Erythroblast (primary cell): ENCODE data around the gene CEP68.

Source experiments
- DNase-seq, 2 experiments: peaks; one replicate each; lab custom pipeline; 2025; lab: John Stamatoyannopoulos, UW
- GATA1 ChIP-seq: IDR thresholded peaks from 2 replicates; pipeline ENCODE4 v1.6.1; 2011; ENCODE audit warnings: low read depth, mild to moderate bottlenecking, control low read depth, low read length, moderate library complexity
- POLR2A ChIP-seq: IDR thresholded peaks from 2 replicates; pipeline ENCODE4 v1.6.1; 2011; ENCODE audit warnings: mild to moderate bottlenecking, low read length

CEP68 gene

DNA sequence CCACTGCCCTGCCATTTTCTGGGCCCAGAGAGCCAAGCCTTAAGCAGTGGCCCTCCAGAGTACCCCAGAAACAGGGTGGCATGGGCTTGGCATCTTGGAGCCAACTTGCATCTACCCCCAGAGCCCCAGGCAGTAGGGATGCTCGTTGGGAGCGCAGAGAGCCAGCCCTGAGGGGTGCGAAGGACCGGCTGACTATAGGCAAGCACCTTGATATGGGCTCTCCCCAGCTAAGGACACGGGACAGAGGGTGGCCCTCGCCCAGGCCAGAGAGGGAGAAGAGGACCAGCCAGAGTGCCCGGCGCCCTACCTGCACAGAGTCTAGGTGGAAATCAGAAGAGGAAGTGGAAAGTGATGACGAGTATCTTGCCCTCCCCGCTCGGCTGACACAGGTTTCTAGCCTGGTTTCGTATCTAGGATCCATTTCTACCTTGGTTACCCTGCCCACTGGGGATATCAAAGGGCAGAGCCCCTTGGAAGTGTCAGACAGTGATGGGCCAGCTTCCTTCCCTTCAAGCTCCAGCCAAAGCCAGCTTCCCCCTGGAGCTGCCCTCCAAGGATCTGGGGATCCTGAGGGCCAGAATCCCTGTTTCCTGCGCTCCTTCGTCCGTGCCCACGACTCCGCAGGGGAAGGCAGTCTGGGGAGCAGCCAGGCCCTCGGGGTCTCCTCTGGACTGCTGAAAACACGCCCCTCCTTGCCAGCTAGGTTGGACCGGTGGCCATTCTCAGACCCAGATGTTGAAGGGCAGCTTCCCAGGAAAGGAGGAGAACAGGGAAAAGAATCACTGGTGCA, 16.2 kb downstream of the CEP68 start:
- no peak for DNase-seq
- no peak for TF ChIP-seq GATA1
- TF ChIP-seq POLR2A, result no peak

DNA sequence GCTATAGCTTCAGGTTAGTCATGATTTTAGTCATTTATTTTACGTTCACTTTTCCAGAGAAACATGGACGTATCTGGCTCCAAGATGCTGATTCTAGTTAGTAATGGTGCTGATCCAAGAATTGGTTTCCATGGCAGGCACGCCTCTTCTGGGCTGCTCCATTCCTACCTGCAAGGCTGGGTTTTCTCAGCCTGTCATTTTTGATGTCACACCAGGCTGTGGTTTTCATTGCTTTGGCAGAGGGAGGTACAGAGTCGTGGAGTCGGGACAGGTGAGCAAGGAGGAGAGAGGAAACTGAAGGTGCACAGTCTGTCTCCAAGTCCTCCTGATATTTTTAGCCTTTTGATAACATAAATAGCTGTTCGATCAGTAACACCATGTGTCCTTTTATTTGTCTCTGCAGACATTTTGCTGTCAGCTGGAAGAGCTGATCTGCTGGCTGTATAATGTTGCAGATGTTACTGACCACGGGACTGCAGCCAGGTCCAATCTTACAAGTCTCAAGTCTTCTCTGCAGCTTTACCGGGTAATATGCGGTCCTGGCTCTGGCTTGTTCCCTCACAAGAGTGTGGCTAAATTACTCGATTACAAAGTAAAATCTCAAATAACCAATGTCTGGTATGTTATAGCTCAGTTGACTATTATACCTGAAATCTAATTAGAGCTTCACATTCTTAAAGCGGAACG, 17.8 kb downstream of the CEP68 start:
- TF ChIP-seq GATA1 (no peak), POLR2A (no peak)
- DNase-seq, result no peak

DNA sequence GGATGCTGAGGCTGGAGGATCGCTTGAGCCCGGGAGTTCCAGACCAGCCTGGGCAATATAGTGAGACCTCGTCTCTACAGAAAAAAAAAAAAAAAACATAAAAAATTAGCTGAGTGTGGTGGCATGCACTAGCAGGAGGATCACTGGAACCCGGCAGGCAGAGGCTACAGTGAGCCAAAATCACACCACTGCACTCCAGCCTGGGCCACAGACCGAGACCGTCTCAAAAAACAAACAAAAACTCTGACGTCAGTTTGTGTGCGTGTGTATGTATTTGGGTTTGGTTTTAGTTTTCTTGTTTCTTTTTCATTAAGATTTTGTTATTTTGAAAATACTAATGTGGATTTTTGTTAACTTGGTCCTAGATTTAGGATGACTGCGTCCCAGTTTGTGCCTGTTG, 19.0 kb downstream of the CEP68 start:
- no peak for DNase-seq

DNA sequence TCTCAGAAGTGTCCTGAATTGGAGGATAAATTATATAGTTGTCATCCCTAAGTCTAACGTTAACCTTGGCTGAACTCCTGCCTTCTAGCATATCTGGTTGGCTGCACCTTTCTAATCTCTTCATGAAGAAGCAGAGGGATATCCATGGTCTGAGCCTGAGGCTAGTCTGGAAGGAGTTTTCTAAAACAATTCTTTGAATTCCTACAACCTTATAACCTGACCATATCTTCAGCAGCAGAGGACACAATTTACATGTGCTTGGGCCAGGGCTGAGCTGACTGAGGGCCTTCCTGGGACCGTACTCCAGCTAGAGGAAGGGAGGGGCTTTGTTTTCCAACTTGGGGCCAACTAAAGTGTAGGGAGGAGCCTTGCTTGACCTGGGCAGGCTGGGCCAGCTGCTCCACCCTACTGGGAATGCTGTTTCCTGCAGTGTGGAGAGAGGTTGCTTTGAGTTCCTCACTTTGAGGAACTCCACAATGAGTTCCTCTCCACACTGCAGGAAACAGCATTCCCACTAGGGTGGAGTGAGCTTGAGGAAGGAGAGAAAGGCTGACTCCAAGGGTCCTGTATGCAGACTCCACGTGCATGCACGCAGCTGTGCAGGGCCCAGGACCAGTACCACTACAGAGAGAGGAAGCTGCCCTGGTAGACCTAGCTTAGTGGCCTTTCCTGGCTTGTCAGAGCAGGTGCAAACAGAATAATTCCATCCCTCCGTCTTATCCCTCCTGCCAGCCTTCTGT, 19.6 kb downstream of the CEP68 start:
- peak in 1 of 2 experiments; percentile 50 for DNase-seq
- no peak for TF ChIP-seq GATA1
- TF ChIP-seq POLR2A, result no peak

More for the DNA sequence above, 19.0 kb downstream of the CEP68 start:
- TF ChIP-seq POLR2A (no peak), GATA1 (no peak)

DNA sequence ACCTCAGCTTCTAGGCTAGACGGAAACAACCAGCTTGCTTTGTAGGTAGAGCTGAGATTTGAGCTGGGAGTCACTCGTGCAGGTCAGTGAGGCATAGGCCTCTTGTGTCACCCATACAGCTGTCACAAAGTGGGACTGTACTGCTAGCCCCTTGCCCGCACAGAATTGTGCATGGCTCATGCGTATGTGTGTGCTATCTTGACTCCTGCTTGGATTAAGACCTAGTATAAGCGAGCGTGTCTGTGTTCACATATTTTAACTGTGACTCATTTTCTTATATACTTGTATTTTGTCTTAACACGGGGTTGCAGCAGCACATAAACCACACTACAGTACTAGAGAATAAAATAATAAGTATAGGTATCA, 20.1 kb downstream of the CEP68 start:
- no peak for DNase-seq
- TF ChIP-seq POLR2A (no peak), GATA1 (no peak)

DNA sequence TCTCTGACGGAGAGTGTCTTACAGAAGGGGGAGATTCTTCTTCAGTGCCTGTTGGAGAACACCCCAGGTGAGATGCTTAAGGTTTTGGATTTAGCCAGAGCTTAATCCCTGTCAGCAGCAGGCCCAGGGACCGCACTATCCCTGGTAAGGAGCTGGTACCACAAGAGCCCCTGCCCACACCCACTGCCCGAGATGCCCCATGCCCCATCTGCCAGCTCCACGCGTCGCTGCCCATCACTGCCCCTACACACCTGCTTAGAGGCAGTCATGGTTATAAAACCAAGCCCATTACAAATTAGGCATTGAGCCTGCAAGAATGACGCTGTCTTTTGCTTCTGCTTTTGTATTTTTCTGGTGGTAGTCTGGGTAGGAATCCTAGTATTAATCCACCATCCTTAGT, 21.7 kb downstream of the CEP68 start:
- TF ChIP-seq POLR2A (no peak), GATA1 (no peak)

DNA sequence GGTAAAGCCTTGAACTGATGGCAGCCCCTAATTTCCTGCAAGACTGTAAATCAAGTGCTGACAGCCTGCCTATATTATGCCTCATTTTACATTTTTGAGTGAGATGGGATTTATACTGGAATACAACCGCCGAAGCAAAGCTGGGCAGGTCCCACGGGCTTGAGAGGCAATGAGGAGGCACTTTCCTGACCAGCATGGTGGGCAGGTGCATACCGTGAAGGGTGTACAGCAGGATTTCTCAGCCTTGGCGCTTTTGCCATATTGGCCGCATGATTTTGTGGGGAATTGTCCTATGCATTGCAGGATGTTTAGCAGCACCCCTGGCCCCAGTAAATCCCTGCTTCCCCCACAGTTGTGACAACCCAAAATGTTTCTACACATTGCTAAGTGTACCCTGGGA, 22.8 kb downstream of the CEP68 start:
- no peak for TF ChIP-seq GATA1
- no peak for TF ChIP-seq POLR2A
- DNase-seq, result no peak

More for the DNA sequence above, 21.7 kb downstream of the CEP68 start:
- DNase-seq, result no peak

DNA sequence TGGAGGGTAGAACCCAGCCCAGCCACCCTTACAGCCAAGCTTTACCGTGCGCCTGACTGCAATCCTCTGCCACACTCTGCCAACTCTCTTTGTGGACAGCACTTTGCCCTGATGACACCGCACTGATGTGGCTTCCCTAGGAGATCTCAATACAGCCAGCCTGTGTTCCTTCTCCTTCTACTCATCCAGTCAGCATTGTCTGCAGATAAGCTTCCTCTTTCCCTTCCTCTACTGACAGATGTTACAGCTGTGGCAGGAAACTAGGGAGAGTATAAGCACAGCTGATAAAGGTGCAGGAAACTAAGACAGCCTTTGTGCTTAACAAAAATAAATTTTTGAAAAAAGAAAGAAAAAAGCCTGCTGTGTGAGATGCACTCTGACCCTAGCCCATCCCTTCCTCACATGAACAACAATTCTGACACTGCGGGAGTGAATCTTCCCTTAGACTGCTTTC, 25.0 kb downstream of the CEP68 start:
- no peak for DNase-seq
- no peak for TF ChIP-seq POLR2A
- no peak for TF ChIP-seq GATA1

DNA sequence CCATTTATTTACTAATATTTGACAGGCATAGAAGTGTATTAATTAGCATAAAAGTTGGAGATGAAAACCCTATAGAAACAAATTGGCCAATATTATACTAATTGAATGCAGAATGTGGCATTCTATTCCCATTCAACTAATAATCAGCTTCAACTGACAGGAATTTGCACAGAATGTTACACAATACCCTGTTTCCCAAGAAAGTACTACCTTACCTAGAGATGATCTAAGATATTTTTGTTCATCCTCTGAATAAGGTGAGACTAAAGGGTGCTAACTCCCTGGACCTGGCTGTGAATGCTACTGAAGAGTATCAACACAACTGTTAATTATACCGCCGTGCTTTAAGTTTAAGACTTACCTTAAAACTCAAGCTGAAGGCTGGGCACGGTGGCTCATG, 28.9 kb downstream of the CEP68 start:
- TF ChIP-seq GATA1 (no peak), POLR2A (no peak)
- DNase-seq, result no peak

DNA sequence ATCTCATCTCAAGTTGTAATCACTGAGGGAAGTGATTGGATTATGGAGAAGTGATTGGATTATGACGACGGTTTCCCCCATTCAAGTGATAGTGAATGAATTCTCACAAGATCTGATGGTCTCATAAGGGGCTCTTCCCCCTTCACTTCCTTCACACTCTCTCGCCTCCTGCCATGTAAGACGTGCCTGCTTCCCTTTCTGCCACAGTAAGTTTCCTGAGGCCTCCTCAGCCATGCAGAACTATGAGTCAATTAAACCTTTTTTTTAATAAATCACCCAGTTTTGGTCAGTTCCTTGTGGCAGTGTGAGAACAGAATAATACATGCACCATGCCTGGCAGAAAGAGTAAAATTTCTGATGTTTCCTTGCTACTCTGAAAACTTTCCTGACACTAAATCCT, 36.6 kb downstream of the CEP68 start:
- DNase-seq, result no peak
- TF ChIP-seq GATA1, result no peak
- TF ChIP-seq POLR2A, result no peak

DNA sequence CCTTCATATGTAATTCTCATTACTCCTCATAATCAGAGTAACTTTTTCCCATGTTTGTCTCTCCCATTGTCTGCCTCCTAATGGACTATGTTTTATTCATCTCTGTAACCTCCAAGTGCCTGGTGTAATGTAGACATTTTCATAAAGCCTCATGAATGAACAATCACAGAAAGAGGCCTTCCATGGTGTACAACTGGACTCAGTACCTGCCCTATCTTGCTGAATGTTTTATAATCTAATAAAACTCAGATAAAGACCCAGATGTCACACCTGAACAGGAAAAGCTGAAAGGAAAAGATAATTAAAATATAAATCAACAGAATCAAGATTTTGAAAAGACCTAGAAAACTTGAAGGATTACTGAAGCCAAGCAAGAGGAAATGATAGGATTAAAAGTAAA, 37.0 kb downstream of the CEP68 start:
- DNase-seq, result no peak
- no peak for TF ChIP-seq POLR2A
- TF ChIP-seq GATA1, result no peak

DNA sequence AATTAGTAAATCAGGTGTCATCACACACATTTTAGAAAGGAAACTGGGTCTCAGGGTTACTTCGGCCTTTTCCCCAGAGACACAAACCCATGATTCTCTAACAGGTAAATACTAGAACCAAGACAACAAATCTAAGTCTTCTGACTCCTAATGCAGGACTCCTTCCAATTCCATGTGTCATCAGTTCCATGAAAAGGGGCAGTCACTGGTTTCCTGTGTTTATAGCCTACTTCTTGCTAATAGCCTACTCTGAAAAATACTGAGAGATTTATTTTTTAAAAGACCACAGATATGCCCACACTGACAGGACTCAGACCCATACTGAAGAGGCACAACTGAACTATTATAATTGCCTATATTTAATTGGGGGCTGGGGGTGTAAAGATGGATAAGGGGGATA, 40.7 kb downstream of the CEP68 start:
- no peak for DNase-seq
- no peak for TF ChIP-seq POLR2A
- no peak for TF ChIP-seq GATA1

DNA sequence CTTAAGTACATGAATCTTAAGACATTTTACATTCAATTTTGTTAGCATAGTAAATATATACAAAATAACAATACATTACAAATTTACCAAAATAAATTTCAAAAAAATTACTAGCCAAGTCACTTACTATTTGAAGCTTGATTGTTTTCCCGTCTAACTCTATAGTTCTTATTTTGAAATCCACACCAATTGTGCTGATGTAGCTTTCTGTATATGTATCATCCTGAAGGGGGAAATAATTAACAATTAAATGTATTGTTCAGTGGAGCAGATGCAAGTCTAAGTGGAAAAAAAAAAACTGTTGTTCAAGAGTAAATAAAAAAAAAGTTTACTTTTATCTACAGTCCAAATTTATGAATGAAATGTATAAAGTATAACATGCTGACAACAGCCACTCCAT, 41.6 kb downstream of the CEP68 start:
- DNase-seq, result no peak
- TF ChIP-seq GATA1 (no peak), POLR2A (no peak)

DNA sequence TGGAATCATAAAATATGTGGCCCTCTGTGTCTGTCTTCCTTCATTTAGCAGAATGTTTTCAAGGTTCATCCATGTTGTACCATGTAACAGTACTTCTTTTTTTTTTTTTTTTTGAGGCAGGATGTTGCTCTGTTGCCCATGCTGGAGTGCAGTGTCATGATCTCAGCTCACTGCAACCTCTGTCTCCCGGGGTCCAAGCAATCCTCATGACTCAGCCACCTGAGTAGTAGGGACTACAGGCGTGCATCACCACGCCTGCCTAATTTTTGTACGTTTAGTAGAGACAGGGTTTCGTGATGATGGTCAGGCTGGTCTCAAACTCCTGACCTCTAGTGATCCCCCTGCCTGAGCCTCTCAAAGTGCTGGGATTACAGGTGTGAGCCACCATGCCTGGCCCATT, 42.5 kb downstream of the CEP68 start:
- no peak for DNase-seq
- no peak for TF ChIP-seq GATA1
- TF ChIP-seq POLR2A, result no peak
